Erythroblast (primary cell): ENCODE results near the gene ARHGAP6.

ENCODE experiments used
- DNase-seq, 2 experiments: peaks; one replicate each; lab custom pipeline; 2025; lab: John Stamatoyannopoulos, UW
- GATA1 ChIP-seq: IDR thresholded peaks from 2 replicates; pipeline ENCODE4 v1.6.1; 2011; ENCODE audit warnings: low read depth, mild to moderate bottlenecking, control low read depth, low read length, moderate library complexity
- POLR2A ChIP-seq: IDR thresholded peaks from 2 replicates; pipeline ENCODE4 v1.6.1; 2011; ENCODE audit warnings: mild to moderate bottlenecking, low read length

ARHGAP6 gene

GRCh38 chrX:11480626-11481025 is 185.1 kb downstream of the ARHGAP6 start:
- no peak for TF ChIP-seq GATA1
- no peak for TF ChIP-seq POLR2A
- DNase-seq = peak; percentile 2 to 20

- TF ChIP-seq GATA1 (no peak), POLR2A (no peak)
- DNase-seq = no peak
These were observed 186.8 kb downstream of the ARHGAP6 start for GRCh38 chrX:11478911-11479310.

GRCh38 chrX:11478026-11478425 is 187.7 kb downstream of the ARHGAP6 start:
- no peak for TF ChIP-seq POLR2A
- no peak for TF ChIP-seq GATA1
- DNase-seq = no peak

GRCh38 chrX:11474576-11474975 is 191.1 kb downstream of the ARHGAP6 start:
- TF ChIP-seq GATA1 = no peak
- TF ChIP-seq POLR2A = no peak
- DNase-seq = peak in 1 of 2 experiments; percentile 2

- no peak for DNase-seq
- TF ChIP-seq GATA1 (no peak), POLR2A (no peak)
These were observed 191.7 kb downstream of the ARHGAP6 start for GRCh38 chrX:11474021-11474420.

- DNase-seq = no peak
These were observed 192.8 kb downstream of the ARHGAP6 start for GRCh38 chrX:11472879-11473278.

GRCh38 chrX:11472381-11472780 is 193.3 kb downstream of the ARHGAP6 start:
- DNase-seq = no peak

More at GRCh38 chrX:11472879-11473278, 192.8 kb downstream of the ARHGAP6 start:
- TF ChIP-seq GATA1 = no peak

GRCh38 chrX:11470250-11470974 is 195.3 kb downstream of the ARHGAP6 start:
- no peak for DNase-seq
- TF ChIP-seq GATA1 (no peak), POLR2A (no peak)

More at GRCh38 chrX:11472381-11472780, 193.3 kb downstream of the ARHGAP6 start:
- TF ChIP-seq GATA1 = no peak
- no peak for TF ChIP-seq POLR2A

GRCh38 chrX:11465648-11466411 is 199.9 kb downstream of the ARHGAP6 start:
- TF ChIP-seq GATA1 (no peak), POLR2A (no peak)
- DNase-seq = no peak

GRCh38 chrX:11464836-11465463 is 200.8 kb downstream of the ARHGAP6 start:
- DNase-seq = peak; percentile 50 to 76
- TF ChIP-seq GATA1 (no peak), POLR2A (no peak)

- DNase-seq = peak in 1 of 2 experiments; percentile 55
- TF ChIP-seq GATA1 = no peak
- TF ChIP-seq POLR2A = no peak
These were observed 201.3 kb downstream of the ARHGAP6 start for GRCh38 chrX:11464380-11464779.

- TF ChIP-seq POLR2A (no peak), GATA1 (no peak)
- DNase-seq = peak; percentile 21 to 55
These were observed 203.1 kb downstream of the ARHGAP6 start for GRCh38 chrX:11462648-11463047.

GRCh38 chrX:11462136-11462535 is 203.6 kb downstream of the ARHGAP6 start:
- TF ChIP-seq GATA1 = no peak
- no peak for TF ChIP-seq POLR2A

GRCh38 chrX:11461201-11462001 is 204.3 kb downstream of the ARHGAP6 start:
- TF ChIP-seq POLR2A = no peak
- no peak for TF ChIP-seq GATA1
- DNase-seq = peak; percentile 77 to 90

More at GRCh38 chrX:11462136-11462535, 203.6 kb downstream of the ARHGAP6 start:
- DNase-seq = peak in 1 of 2 experiments; percentile 37
